ENCODE results near the gene MRNIP.

Gene MRNIP

DNA sequence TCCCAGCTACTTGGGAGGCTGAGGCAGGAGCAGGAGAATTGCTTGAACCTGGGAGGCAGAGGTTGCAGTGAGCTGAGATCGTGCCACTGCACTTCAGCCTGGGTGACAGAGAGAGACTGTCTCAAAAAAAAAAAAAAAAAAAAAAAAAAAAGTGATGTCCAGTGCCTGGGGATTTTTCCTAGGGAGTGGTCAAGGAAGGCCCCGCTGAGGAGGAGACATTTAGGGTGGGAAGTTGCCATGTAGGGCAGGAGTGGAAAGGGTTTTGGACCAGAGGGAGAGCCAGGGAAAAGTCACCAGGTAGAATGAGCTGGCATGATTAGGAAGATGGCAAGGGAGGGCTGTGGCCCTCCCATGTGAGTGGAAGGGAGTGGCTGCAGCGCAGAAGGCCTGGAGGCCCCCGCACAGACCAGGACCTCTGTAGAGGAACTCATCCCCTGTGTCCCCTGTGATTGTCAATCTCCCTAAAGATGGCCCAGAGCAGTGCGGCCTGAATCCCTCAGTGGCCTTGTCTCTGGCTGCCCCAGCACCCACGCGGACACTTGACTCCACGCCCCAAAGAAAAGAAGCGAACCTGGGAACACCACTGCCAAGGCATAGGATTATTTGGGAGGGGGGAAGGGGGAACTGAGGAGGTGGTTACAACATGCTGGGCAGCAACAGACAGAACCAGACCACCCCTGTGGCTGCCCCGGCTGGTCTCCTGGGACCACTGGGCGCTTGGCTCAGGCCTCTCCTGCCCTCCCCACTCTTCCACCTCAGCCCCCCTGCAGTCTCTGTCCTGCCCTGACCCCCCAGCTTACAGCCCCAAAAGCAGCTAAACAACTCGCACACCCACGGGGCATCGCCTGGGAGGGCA, 40.5 kb downstream of the MRNIP start:
- Histone ChIP-seq H3K27ac (ENCODE audit: low read depth, low read length) (peak overlapping the region; percentile 95), H3K36me3 (ENCODE audit: control insufficient read depth in 1 of 2, insufficient read depth in 2 of 2, low read length in 2 of 2) (peaks cover 8 to 11% of the 10 kb centered on the region in 2 donors), H3K9me3 (ENCODE audit: control insufficient read depth in 1 of 2, low read length in 2 of 2) (no peaks in the 10 kb centered on the region), H3K4me3 (ENCODE audit: low read depth in 1 of 2, low read length in 2 of 2) (peak overlapping the region; percentile 63 to 71), H3K4me1 (ENCODE audit: control insufficient read depth in 1 of 2, insufficient read depth in 2 of 2, low read length in 2 of 2) (peaks cover 35 to 45% of the 10 kb centered on the region in 2 donors), H3K9ac (ENCODE audit: low read depth in 1 of 2, low read length in 2 of 2) (peak overlapping the region; percentile 70 to 79), H3K27me3 (ENCODE audit: control insufficient read depth in 1 of 2, insufficient read depth in 2 of 2, low read length in 2 of 2) (no peaks in the 10 kb centered on the region)

DNA sequence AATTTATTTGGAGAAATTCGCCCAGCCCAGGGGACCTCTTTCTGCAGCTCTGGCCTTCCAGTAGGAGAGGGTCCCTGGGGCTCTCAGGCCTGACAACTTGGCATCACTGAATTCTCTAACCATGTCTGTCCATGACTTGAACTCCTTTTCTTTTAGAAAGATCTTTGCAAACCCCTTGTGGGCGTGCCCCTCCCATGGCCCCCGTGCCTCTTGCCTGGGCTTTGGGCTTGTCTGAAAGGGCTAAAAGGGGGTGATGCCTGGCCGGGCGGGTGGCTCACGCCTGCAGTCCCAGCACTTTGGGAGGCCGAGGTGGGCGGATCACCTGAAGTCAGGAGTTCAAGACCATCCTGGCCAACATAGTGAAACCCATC, 41.2 kb downstream of the MRNIP start:
- no peak overlapping the region for H3K27ac ChIP-seq (ENCODE audit: low read depth, low read length)
- peaks cover 28 to 39% of the 10 kb centered on the region in 2 donors for H3K4me1 ChIP-seq (ENCODE audit: control insufficient read depth in 1 of 2, insufficient read depth in 2 of 2, low read length in 2 of 2)
- H3K9ac ChIP-seq (ENCODE audit: low read depth in 1 of 2, low read length in 2 of 2) = peak overlapping the region; percentile 25 to 47
- peak overlapping the region; percentile 30 to 45 for H3K4me3 ChIP-seq (ENCODE audit: low read depth in 1 of 2, low read length in 2 of 2)
- H3K36me3 ChIP-seq (ENCODE audit: control insufficient read depth in 1 of 2, insufficient read depth in 2 of 2, low read length in 2 of 2) = peaks cover 2 to 5% of the 10 kb centered on the region in 2 donors
- no peaks in the 10 kb centered on the region for H3K9me3 ChIP-seq (ENCODE audit: control insufficient read depth in 1 of 2, low read length in 2 of 2)
- H3K27me3 ChIP-seq (ENCODE audit: control insufficient read depth in 1 of 2, insufficient read depth in 2 of 2, low read length in 2 of 2) = no peaks in the 10 kb centered on the region

DNA sequence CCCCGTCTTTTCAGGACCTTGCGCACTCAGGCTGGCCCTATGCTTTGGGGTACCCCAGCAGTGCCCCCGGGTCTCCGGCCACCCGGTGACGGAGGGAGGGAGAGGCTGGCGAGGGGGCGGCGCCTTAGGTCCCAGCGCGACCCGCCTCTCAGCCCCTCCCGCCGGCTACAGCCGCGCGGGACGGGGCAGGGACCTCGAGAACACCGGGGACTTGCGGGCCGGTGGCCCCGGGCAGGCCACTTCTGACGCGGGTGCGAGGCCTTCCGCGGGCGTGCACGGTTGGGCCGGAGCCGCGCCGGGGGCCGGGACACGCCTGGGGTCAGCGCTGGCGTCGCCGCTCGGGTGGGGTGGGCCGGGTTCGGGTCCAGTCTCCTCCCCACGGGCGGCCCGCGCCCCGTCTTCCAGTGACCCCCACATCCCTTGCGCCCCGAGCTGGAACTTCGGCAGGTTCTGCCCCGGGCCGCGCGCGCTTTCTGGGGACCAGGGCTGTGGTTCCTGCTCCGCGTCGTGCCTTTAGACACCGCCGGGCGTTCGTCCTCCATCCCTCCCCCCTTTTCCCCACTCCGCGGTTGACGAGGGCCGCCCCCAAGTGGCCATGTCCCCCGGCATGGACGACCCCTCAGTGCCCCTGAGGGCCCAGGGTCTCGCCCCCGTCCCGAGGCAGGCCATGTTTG, 41.7 kb downstream of the MRNIP start:
- Histone ChIP-seq H3K27me3 (ENCODE audit: control insufficient read depth in 1 of 2, insufficient read depth in 2 of 2, low read length in 2 of 2) (no peaks in the 10 kb centered on the region), H3K27ac (ENCODE audit: low read depth, low read length) (no peak overlapping the region), H3K36me3 (ENCODE audit: control insufficient read depth in 1 of 2, insufficient read depth in 2 of 2, low read length in 2 of 2) (peaks cover 0 to under 1% of the 10 kb centered on the region in 2 donors), H3K4me1 (ENCODE audit: control insufficient read depth in 1 of 2, insufficient read depth in 2 of 2, low read length in 2 of 2) (peaks cover 23 to 33% of the 10 kb centered on the region in 2 donors), H3K9me3 (ENCODE audit: control insufficient read depth in 1 of 2, low read length in 2 of 2) (no peaks in the 10 kb centered on the region), H3K4me3 (ENCODE audit: low read depth in 1 of 2, low read length in 2 of 2) (peak overlapping the region; percentile 30 to 45), H3K9ac (ENCODE audit: low read depth in 1 of 2, low read length in 2 of 2) (peak overlapping the region; percentile 25 to 47)

DNA sequence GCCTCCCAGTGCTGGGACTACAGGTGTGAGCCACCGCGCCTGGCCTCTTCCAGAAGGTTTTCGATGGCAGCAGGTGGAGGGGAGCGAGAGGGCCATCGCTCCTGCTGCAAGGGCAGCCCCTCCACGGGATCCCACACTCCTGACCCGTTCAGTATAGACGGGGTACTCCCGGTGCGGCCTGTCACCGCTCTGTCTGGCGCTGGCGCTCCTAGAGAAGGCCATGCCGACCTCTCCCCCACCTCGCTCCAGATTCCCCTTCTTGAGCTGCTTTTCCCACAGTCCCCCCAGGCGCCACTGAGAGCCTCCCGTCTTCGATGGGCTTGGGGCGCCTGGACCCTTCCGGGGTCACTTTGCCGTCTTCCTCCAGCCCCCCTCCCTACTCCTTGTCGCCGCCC, 42.2 kb downstream of the MRNIP start:
- peak overlapping the region; percentile 30 to 45 for H3K4me3 ChIP-seq (ENCODE audit: low read depth in 1 of 2, low read length in 2 of 2)
- no peaks in the 10 kb centered on the region for H3K36me3 ChIP-seq (ENCODE audit: control insufficient read depth in 1 of 2, insufficient read depth in 2 of 2, low read length in 2 of 2)
- H3K4me1 ChIP-seq (ENCODE audit: control insufficient read depth in 1 of 2, insufficient read depth in 2 of 2, low read length in 2 of 2) = peaks cover 22 to 30% of the 10 kb centered on the region in 2 donors
- peak overlapping the region in 1 of 2 donors; percentile 25 for H3K9ac ChIP-seq (ENCODE audit: low read depth in 1 of 2, low read length in 2 of 2)
- H3K27me3 ChIP-seq (ENCODE audit: control insufficient read depth in 1 of 2, insufficient read depth in 2 of 2, low read length in 2 of 2) = no peaks in the 10 kb centered on the region
- no peaks in the 10 kb centered on the region for H3K9me3 ChIP-seq (ENCODE audit: control insufficient read depth in 1 of 2, low read length in 2 of 2)
- no peak overlapping the region for H3K27ac ChIP-seq (ENCODE audit: low read depth, low read length)

DNA sequence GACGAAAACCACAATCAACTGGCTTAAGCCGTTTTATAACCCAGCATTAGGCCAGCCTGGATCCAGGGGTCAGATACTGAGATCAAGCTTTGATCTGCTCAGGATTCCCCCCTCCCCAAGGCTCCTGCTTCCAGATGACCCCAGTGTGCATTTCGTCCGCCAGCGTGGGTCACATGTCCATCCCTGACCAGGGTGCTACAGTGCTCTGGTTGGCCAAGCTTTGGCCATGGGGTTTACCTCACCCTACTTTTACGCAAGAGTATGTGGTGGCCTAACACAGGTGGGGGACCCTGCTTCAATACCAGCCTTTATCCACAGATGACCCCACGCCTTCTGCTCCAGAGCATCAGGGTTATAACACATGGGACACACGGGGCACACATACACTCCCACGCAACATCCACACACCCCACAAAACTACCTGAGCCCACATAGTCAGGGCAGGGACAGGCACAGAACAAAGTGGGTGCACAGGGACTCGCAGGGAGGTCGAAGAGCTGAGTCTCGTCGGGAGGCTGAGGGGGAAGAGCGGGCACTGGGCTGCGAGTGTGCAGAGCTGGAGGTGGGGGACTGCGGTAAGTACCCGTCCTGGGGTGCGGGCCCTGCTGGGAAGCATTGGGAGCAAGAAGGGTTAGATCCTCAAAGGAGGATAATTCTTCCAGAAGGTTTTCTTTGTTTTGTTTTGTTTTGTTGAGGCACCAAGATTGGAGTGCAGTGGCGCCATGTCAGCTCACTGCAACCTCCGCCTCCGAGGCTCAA, 42.9 kb downstream of the MRNIP start:
- Histone ChIP-seq H3K36me3 (ENCODE audit: control insufficient read depth in 1 of 2, insufficient read depth in 2 of 2, low read length in 2 of 2) (no peaks in the 10 kb centered on the region), H3K4me1 (ENCODE audit: control insufficient read depth in 1 of 2, insufficient read depth in 2 of 2, low read length in 2 of 2) (peaks cover 22 to 30% of the 10 kb centered on the region in 2 donors), H3K9me3 (ENCODE audit: control insufficient read depth in 1 of 2, low read length in 2 of 2) (no peaks in the 10 kb centered on the region), H3K27ac (ENCODE audit: low read depth, low read length) (no peak overlapping the region), H3K27me3 (ENCODE audit: control insufficient read depth in 1 of 2, insufficient read depth in 2 of 2, low read length in 2 of 2) (no peaks in the 10 kb centered on the region), H3K9ac (ENCODE audit: low read depth in 1 of 2, low read length in 2 of 2) (no peak overlapping the region), H3K4me3 (ENCODE audit: low read depth in 1 of 2, low read length in 2 of 2) (no peak overlapping the region)

DNA sequence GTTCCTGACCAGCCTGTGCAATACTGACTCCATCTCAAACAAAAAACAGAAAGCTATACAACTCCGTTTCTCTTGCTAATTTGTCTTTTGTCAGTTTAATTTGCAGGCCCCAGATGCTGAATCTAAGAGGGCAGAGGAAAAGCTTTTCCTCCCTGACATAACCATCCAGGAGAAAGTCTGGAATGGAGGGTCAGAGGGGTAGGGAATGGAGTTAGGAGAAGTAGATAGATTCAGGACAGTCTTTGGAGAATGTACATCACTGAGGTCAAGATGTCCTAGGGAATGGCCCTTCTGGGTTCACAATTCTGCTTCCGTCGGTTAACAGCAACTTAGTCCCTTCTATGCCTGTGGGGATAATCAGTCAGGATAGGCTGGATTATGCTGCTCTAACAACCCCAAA, 44.5 kb downstream of the MRNIP start:
- H3K27me3 ChIP-seq (ENCODE audit: control insufficient read depth in 1 of 2, insufficient read depth in 2 of 2, low read length in 2 of 2) = no peaks in the 10 kb centered on the region
- peaks cover 9 to 17% of the 10 kb centered on the region in 2 donors for H3K4me1 ChIP-seq (ENCODE audit: control insufficient read depth in 1 of 2, insufficient read depth in 2 of 2, low read length in 2 of 2)
- H3K4me3 ChIP-seq (ENCODE audit: low read depth in 1 of 2, low read length in 2 of 2) = no peak overlapping the region
- H3K27ac ChIP-seq (ENCODE audit: low read depth, low read length) = no peak overlapping the region
- H3K9me3 ChIP-seq (ENCODE audit: control insufficient read depth in 1 of 2, low read length in 2 of 2) = no peaks in the 10 kb centered on the region
- H3K9ac ChIP-seq (ENCODE audit: low read depth in 1 of 2, low read length in 2 of 2) = no peak overlapping the region
- H3K36me3 ChIP-seq (ENCODE audit: control insufficient read depth in 1 of 2, insufficient read depth in 2 of 2, low read length in 2 of 2) = no peaks in the 10 kb centered on the region

DNA sequence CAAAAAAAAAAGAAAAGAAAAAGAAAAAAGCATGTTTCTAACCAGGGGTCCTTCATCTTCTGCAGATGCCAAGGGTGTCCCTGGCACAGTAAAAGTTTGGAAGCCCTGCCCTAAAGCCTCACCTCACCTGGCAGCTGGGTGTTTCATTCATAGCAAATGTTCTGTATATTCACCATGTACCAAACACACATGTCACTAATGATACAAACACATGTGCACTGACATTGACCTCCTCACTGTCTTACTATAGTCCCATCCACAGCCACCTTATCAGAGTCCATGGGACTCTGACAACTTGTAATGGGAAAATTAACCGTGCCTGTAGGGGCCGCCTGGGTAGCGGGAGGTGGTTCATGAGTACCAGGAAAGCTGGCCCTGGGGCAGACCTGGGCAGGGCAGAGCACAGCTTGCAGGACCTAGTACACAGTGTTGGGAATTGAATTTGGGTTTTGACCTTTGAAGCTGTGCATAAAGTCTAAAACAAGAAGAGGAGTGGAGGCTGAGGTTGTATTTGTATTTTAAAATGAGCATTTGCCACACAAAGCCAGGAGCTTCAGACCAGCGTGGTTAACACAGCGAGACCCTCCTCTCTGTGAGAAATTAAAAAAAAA, 45.5 kb downstream of the MRNIP start:
- Histone ChIP-seq H3K9me3 (ENCODE audit: control insufficient read depth in 1 of 2, low read length in 2 of 2) (no peaks in the 10 kb centered on the region), H3K27me3 (ENCODE audit: control insufficient read depth in 1 of 2, insufficient read depth in 2 of 2, low read length in 2 of 2) (no peaks in the 10 kb centered on the region), H3K27ac (ENCODE audit: low read depth, low read length) (no peak overlapping the region), H3K4me1 (ENCODE audit: control insufficient read depth in 1 of 2, insufficient read depth in 2 of 2, low read length in 2 of 2) (peaks cover 4 to 11% of the 10 kb centered on the region in 2 donors), H3K4me3 (ENCODE audit: low read depth in 1 of 2, low read length in 2 of 2) (no peak overlapping the region), H3K9ac (ENCODE audit: low read depth in 1 of 2, low read length in 2 of 2) (no peak overlapping the region), H3K36me3 (ENCODE audit: control insufficient read depth in 1 of 2, insufficient read depth in 2 of 2, low read length in 2 of 2) (no peaks in the 10 kb centered on the region)

DNA sequence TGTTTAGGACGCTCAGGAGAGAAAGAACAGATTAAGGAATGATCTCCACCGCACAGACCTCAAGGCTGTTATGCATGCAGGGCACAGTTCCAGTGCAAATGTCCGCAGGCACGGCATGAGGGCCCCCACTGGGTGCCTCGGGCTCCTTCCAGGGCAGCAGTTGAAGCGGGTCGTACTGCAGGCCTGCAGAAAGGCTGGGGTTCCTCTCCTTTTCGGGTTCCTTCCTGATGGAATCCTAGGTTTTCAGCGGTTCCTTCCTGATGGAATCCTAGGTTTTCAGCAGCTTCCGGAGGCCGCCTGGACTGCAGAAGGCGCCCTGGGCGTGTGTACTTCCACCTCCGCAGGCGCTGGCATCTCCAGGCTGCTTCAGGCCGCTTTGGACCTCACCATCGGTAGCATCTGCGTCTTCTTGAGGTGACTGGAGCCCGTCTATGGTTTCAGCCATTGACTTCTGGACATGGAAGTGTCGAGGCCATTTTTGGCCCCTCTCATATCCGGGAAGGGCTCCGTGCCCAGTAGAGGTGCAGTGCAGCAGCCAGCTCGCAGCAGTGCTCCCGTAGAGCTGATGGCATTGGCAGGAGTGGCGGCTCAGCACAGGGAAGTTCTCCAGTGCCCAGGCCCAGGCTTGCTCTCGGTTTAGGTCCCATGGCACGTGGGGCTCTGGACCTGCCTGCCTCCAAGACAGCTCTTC, 46.3 kb downstream of the MRNIP start:
- peaks cover 6 to 8% of the 10 kb centered on the region in 2 donors for H3K4me1 ChIP-seq (ENCODE audit: control insufficient read depth in 1 of 2, insufficient read depth in 2 of 2, low read length in 2 of 2)
- no peaks in the 10 kb centered on the region for H3K27me3 ChIP-seq (ENCODE audit: control insufficient read depth in 1 of 2, insufficient read depth in 2 of 2, low read length in 2 of 2)
- H3K36me3 ChIP-seq (ENCODE audit: control insufficient read depth in 1 of 2, insufficient read depth in 2 of 2, low read length in 2 of 2) = no peaks in the 10 kb centered on the region
- H3K27ac ChIP-seq (ENCODE audit: low read depth, low read length) = no peak overlapping the region
- H3K4me3 ChIP-seq (ENCODE audit: low read depth in 1 of 2, low read length in 2 of 2) = no peak overlapping the region
- no peak overlapping the region for H3K9ac ChIP-seq (ENCODE audit: low read depth in 1 of 2, low read length in 2 of 2)
- H3K9me3 ChIP-seq (ENCODE audit: control insufficient read depth in 1 of 2, low read length in 2 of 2) = no peaks in the 10 kb centered on the region

DNA sequence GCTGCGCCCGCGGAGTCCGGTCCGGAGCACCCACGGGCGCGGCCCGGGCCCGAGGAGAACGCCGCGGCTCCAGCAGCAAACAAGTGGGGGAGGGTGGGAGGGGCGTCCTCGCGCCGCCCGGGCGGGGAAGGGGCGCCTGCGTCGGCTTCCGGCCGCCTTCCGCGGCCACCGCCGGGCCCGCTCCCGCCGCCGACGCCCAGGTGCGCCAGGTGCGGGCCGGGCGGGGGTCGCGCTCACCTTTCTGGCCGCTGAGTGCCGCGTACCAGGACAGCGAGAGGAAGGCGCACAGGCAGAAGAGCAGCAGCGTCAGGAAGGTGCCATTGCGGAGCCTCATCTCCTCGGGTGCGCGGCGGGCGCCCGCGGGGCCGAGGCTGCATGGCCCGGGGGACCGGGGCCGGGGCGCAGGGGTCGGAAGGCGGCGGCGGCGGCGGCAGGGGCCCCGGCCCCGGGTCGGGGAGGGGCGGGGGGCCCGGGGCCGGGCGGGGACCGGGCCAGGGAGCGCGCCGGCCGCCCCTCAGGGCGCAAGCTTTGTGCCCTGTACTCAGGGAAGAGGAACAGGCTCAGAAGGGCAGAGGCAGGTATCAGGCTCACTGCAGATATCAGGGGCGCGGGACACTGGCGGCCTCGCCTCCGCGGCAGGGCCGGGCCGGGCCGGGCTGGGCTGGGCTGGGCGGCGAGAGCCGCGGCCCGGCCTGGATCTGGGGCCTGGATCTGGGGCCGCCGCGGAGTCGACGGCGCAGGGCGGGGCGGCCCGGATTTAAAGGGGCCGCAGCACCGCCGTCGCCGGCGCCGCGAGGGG, 52.2 kb downstream of the MRNIP start, which contains the start of gene MGAT4B:
TSS of gene MGAT4B (minus strand) at position 617 of the 799 bp plus-strand sequence. CDS start at position 334, 283 bp downstream.
- no peaks in the 10 kb centered on the region for H3K27me3 ChIP-seq (ENCODE audit: control insufficient read depth in 1 of 2, insufficient read depth in 2 of 2, low read length in 2 of 2)
- peaks cover 39 to 43% of the 10 kb centered on the region in 2 donors for H3K4me1 ChIP-seq (ENCODE audit: control insufficient read depth in 1 of 2, insufficient read depth in 2 of 2, low read length in 2 of 2)
- H3K4me3 ChIP-seq (ENCODE audit: low read depth in 1 of 2, low read length in 2 of 2) = peak within 1 kb of the TSS; percentile 77 to 80

More for the DNA sequence above, 52.2 kb downstream of the MRNIP start, which contains the start of gene MGAT4B:
- peak within 1 kb of the TSS; percentile 95 for H3K27ac ChIP-seq (ENCODE audit: low read depth, low read length)
- H3K36me3 ChIP-seq (ENCODE audit: control insufficient read depth in 1 of 2, insufficient read depth in 2 of 2, low read length in 2 of 2) = peaks cover 5 to 10% of the 10 kb centered on the region in 2 donors
- H3K9ac ChIP-seq (ENCODE audit: low read depth in 1 of 2, low read length in 2 of 2) = peak within 1 kb of the TSS; percentile 73 to 86
- H3K9me3 ChIP-seq (ENCODE audit: control insufficient read depth in 1 of 2, low read length in 2 of 2) = no peaks in the 10 kb centered on the region

All from duodenal mucosa (tissue), 2 donors.